ENCODE measurements around the gene SEPHS1.
A peak's percentile ranks its signal among the peaks of the same experiment; 100 is the strongest.
"Not testable (repeated sequence)": the region's sequence is repeated elsewhere in the genome, so short reads cannot be mapped to it uniquely, and the experiment has no call there.

SEPHS1 gene

DNA sequence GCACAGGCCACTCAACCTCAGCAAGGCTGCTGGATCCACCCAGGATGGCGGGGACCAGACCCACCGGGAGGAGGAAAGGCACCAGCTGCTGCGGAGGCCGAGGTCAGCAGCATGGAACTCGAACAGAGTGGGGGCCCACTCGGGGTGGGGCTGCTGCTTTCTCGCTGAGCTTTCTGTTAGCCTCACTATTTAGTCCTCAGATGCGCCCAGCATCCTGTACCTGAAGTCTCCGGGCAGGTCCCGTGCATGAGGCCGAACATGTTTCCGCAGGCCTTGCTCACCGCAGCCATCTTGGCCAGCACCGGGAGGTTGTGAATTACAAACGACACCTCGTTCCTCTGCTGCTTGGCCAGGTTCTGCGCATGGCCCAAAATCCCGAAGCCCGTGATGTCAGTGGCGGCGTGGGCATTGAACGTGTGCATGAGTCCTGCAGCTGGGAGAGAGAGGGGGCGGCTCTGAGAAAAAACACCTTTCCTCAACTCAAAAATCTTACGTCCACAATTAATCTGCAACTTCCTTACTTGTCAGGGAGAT, 25.4 kb downstream of the SEPHS1 start:
- no peak for DNase-seq

DNA sequence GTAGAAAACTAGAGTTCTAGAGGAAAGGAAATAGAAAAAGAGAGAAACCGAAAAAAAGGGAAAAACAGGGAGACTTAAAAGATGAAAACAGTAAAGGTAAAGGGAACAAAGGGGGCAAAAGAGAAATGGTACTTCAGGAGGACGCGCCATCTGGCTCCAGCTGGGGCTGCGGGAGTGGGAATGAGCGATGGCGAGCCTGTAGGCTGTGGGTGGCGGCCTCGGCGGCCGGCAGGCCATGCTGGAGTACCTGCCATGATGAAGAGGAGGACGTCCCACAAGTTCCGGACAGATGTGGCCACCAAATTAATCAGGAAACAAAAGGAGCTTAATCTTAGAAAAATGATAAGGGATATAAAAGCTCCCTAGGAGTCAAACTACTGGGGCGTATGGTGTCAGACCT, 26.5 kb downstream of the SEPHS1 start:
- DNase-seq: no peak

DNA sequence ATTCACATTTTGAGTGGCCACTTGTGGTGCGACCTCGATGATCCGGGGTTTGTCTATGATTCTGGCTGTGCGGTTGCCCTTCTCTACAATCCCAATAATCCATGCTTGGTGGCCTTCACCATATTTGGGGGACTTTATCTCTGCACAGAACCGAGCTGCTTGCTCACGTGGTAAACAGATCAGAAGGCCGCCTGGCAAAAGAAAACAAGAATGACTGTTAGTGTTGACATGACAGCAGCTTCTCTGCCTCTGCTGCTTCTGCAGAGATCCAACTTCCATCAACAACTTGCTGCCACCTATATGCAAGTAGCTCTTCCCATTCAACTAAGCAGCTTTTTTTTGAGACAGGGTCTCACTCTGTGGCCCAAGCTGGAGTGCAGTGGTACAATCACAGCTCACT, 28.9 kb downstream of the SEPHS1 start:
- no peak for DNase-seq

DNA sequence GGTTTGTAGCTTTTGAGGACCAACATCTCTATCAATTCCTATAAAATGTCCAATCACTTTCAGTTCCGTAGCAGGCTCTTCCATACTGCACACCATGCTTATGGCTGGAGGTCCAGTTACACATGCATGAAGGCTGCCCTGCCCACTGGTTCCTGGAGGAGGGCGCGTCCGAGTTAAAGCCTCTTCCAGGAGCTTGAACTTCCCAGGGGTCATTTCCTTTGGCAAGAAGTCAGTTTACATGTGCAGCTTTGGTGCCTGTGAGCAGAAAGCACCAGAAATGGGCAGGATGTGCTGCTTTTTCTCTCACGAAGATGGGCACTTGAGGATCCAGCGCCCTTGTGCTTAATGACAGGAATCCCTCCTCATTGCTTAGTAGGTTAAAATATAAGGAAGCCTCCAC, 30.6 kb downstream of the SEPHS1 start:
- peak; percentile 15 for DNase-seq

DNA sequence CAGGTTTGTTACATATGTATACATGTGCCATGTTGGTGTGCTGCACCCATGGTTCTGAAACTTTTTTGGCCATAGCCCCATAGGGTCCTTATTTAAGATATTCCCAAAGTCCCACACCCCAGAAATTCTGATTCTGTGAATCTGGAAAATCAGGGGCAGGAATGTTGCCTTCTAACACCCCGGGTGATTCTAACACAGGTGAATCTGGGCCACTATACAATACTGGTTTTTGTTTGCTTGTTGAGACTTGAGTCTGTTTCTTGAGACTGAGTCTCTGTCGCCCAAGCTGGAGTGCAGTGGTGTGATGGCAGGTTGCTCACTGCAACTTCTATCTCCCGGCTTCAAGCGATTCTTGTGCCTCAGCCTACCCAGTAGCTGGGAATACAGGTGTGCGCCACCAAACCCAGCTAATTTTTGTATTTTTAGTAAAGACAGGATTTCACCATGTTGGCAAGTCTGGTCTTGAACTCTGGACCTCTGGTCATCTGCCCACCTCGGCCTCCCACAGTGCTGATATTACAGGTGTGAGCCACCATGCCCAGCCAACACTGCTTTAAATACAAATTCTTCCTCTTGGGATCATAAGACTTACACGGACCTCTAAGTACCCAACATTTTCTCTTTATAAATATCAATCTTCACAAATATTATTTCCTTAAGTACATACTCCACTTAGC, 31.3 kb downstream of the SEPHS1 start:
- no peak for DNase-seq

DNA sequence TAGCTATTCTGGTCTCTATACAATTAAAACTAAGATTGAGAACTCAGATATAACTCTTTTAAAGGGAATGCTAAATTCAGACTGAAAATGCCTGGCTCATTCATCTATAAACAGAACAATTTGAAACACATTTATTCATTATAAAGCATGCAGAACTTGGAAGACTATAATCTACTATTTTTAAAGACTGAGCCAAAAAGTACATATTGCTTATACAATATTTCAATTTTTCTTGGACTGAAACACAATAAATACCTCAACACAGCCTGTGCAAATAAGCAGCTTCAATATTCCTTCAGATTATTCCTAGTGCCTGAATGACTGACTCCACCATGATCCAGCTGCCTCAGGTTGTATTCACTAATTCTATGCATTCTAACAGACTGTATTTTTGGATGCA, 32.7 kb downstream of the SEPHS1 start:
- DNase-seq: no peak

DNA sequence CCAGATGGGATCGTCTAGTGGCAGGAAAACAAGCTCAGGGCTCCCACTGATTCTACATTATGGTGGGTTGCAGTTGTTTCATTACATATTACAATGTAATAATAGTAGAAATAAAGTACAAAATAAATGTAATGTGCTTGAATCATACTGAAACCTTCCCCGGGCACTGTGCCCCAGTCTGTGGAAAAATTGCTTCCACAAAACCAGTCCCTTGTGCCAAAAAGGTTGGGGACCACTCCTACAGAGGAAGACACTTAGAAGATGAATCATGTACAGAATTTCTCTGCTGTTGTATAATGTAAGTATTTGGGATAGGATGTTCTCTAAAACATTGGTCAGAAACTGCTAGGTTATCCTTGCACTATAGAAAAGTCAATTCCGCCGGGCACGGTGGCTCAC, 36.9 kb downstream of the SEPHS1 start:
- DNase-seq: no peak

DNA sequence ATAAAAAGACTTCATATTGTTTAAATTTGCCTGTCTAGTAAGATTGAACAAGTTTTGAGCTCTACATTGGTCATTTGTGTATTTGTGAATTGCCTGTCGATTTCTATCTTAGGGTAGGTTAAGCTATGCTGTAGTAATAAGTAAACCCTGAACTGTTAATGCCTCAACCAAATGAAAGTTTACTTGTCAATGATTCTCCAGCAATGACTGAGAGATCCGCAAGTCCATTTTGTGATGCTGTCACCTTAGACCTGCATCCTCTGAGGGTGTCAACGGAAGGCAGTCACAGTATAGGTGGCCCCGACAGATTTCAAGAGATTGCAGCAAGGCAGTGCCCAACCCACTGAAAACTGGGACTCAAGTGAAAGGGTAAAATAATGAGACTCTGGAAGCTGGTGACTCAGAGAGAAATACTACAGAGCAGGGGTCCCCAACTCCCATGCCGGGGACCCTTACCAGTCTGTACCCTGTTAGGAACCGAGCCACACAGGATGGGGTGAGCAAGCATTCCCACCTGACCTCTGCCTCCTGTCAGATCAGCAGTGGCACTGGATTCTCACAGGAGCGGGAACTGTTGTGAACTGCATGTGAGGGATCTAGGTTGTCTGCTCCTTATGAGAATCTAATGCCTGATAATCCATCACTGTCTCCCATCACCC, 37.4 kb downstream of the SEPHS1 start:
- DNase-seq: no peak

DNA sequence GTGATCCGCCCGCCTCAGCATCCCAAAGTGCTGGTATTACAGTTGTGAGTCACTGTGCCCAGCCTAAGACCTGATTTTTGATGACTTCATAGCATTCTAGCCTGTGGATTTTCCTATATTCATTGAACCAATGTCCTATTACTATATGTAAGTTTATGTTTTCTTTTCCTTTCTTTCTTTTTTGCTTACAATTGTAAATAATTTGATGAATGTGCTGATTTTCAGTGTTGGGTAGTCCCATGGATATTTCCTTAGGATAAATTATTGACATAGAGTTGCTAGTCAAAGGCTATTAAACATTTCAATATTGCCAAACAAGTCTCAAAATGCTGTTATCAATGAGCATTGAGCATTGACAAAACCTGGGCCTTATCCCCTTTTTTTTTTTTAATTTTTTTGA, 38.3 kb downstream of the SEPHS1 start:
- no peak for DNase-seq

DNA sequence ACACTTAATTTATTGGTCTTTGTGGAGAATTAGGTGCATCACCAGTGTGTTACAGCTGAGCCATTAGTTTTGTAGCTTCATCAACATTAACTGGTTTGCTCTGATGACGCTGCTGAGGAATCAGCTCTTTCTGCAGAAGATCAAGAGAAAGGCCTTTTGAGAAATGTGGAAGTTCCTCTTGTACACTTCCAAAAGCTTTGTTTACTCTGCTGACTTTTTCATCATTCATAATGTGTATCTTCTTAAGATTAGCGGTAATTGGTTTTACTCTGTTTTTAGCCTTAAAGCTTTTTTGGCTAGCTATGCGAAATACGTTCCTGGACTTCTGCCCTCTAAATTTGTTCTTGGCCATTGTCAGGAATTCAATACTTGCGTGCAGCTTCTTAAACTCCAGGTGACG, 40.0 kb downstream of the SEPHS1 start:
- no peak for DNase-seq

DNA sequence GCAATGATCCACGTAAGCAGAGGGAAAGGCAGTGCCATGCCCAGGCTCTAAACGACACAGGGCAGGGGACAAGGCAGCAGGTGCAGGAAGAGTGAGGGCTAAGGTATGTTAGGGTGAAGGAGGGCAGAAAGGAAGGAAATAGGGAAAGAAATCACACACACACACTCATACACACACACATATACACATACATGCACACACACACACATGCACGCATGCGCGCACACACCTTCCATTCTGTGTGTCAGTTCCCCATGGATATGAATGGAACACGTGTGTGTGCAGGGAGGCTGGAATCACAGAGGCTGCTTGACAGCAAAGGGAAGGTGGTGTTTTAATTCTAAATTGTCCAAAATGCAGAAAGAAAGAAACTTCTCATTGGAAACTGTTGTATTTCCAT, 42.0 kb downstream of the SEPHS1 start:
- no peak for DNase-seq

DNA sequence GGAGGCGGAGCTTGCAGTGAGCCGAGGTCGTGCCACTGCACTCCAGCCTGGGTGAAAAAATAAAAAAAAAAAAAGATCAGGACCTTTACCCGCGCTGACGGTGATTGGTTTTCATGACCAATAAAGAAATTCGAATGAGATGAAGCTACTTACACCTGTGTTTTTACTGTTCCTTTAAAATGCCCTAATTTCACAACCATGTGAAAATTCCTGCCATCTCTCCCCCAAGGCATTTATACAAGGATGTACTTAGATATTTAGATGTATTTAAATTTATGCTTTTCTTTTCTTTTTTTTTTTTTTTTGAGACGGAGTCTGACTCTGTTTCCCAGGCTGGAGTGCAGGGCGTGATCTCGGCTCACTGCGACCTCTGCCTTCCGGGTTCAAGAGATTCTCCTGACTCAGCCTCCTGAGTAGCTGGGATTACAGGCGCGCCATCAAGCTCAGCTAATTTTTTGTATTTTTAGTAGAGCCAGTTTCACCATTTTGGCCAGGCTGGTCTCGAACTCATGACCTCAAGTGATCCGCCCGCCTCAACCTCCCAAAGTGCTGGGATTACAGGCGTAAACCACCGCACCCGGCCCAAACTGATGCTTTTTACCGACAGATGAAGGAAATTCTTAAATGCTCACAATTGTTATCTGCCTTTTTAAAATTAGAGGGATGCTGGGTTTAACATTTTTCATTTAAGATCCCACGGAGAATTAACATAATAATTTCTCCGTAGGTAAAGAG, 45.1 kb downstream of the SEPHS1 start:
- DNase-seq: peak; percentile 56

DNA sequence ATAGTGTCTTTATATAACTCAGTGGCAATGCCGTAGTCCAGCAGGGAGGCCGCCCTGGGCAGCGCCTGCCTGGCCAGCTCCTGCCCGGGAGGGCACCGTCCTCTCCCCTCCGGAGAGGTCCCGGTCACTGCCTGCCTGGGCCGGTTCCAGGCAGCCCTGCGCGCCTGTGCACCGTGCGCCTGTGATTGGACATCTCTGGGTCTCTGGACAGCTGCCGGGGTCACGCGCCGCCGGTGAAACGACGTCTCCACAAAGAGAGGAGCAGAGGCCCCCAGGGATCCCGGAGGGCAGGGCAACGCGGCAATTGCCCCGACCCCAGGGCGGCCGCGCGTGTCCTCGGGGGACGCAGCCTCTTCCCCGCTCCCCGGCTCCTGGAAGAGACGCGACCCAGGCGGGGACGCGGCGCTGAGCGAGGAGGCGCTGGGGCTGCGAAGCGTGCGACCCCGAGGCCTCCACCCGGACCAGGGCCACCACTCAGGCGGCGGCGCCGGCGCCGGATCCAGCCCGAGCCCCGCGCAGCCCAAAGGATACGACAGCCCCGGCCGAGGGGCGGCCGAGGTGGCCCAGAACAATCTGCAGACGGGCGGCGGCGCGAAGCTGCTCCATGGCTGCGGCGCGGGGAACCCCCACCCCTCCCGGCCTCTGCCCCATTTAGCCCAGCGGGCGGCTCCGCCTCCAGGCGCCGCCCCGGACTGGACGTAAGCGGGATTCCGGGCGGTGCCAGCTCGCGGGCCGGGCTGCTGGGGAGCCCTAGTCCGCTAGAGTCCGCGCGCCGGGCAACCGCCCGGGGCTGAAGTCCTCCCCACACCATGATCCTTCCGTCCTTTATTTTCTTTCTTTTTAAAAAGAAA, 48.4 kb downstream of the SEPHS1 start, which contains the start of gene PHYH:
Gene PHYH (minus strand): TSS at position 628 of the 851 bp plus-strand sequence. CDS start 22 bp downstream, at position 606.
- DNase-seq: peak; percentile 97

DNA sequence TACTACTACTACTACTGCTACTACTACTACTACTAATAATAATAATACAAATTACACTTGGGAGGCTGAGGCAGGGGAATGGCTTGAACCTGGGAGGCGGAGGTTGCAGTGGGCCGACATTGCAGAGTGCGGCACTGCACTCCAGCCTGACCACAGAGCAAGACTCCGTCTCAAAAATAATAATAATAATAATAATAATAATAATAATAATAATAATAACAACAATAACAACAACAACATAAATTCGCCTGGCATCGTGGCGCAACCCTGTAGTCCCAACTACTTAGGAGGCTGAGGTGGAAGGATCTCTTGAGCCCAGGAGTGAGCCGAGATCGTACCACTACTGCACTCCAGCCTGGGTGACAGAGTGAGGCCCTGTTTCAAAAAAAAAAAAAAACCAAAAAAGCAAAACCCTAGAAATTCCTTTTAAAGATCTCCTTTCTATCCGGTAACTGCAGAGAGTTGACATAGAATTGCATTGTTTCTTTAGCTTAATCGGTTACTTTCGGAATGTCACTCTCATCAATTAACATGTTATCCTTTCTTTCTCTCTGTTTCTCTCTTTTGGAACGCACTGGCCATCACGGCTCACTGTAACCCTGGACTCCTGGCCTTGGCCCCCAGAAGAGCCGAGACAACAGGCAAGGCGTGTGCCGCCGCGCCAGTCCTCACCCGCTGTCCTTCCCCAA, 49.2 kb downstream of the SEPHS1 start:
- no peak for DNase-seq

DNA sequence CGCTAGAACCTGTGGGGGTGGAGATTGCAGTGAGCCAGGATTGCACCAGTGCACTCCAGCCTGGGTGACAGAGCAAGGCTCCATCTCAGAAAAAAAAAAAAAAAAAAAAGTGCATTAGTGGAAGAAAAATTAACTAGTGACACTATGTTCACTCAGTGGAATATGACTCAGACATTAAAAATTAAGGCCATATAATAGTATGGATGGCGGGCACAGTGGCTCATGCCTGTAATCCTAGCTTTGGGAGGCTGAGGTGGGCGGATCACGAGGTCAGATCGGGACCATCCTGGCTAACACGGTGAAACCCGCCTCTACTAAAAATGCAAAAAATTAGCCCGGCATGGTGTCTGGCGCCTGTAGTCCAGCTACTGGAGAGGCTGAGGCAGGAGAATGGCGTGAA, 51.6 kb downstream of the SEPHS1 start:
- no peak for DNase-seq

DNA sequence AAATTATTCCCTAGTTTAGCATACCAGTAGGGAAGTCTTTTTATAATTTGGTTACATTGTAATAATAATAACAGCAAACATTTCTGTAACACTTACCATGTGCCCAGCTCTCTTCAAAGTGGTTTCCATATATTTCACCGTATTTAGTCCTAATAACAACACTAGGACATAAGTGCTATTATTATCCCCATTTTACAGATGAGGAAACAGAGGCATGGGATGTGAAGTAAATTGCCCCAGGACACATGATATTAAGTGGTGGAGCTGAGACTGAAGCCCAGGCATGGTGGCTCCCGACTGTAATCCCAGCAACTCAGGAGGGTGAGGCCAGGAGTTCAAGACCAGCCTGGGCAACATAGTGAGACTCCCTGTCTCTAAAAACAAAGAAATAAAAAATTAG, 53.3 kb downstream of the SEPHS1 start:
- DNase-seq: no peak

DNA sequence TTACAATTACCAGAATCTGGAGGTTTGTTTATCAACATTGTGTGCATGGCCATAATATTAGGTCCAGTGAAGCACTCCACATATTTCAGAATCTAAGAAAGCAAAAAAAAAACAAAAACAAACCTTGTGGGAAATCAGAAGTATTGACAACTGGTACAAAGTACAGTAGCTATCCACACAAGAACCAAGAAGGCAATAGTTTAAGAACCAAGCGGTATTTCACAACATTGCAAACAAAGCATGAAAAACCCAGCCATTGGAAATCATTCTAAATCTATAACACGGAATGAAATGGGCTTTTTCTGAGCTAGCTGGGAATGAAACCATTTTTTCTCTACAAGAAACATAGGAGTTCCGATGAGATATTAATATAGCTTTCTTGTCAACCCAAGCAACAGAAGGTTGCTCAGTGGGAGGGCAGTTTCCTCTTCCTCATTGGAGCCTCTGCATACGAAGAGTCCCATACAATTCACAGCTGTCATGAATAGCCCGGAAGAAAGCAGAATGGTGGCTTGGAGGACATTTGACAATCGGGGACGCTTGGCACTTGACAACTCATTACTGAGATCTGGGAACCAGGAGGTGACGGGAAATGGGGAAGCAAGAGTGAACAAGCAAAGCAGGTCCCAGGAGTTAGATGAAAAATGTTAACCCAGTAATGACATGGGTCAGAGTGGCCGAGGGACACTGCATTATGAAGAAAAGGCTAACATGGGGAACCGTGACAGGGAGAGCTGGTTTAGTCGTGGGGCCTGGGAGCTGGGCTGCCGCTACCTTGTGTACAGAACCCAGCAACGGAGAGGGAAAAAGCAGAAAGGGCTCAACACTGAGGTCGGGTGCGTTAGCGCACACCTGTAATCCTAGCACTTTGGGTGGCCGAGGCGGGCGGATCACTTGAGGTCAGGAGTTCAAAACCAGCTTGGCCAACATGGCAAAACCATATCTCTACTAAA, 56.0 kb downstream of the SEPHS1 start:
- DNase-seq: no peak

DNA sequence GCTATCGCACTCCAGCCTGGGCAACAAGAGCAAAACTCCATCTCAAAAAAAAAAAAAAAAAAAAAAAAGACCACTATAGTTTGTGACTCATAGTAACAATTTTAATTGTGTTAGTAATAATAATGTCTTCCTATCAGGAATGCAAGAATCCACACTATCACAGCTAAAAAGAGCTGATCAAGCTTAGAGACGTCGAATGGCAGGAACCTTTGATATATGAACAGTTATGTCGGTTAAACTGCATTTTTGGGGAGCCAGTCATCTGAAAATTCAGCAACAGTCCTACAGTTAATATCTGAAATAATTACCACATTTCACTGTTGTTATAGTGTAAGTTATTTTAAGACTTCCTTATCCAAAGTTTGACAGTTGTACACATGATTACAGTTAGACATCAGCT, 57.0 kb downstream of the SEPHS1 start:
- no peak for DNase-seq

DNA sequence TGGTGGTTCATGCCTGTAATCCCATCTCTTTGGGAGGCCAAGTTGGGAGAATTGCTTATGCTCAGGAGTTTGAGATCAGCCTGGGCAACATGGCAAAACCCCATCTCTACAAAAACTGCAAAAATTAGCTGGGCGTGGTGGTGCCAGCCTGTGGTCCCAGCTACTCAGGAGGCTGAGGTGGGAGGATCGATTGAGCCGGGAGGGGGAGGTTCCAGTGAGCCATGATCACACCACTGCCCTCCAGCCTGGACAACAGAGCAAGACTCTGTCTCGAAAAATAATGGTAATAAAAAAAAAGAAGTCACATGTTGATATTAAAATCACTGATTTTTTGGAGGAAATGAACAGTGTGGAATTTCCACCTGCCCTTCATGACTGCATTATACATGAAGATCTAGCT, 64.0 kb downstream of the SEPHS1 start:
- no peak for DNase-seq

DNA sequence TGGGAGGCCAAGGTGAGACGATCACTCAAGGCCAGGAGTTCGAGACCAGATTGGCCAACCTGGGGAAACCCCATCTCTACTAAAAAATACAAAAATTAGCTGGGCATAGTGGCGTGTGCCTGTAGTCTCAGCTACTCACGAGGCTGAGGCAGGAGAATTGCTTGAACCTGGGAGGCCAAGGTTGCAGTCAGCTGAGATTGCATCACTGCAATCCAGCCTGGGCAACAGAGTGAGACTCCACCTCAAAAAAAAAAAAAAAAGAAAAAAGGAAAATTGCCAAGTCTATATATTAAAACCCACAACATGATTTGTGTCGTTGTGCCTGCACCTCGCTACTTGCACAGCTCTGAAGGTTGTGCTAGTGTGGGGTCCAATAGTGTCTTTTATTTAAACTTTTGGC, 65.7 kb downstream of the SEPHS1 start:
- DNase-seq: not testable (repeated sequence)

DNA sequence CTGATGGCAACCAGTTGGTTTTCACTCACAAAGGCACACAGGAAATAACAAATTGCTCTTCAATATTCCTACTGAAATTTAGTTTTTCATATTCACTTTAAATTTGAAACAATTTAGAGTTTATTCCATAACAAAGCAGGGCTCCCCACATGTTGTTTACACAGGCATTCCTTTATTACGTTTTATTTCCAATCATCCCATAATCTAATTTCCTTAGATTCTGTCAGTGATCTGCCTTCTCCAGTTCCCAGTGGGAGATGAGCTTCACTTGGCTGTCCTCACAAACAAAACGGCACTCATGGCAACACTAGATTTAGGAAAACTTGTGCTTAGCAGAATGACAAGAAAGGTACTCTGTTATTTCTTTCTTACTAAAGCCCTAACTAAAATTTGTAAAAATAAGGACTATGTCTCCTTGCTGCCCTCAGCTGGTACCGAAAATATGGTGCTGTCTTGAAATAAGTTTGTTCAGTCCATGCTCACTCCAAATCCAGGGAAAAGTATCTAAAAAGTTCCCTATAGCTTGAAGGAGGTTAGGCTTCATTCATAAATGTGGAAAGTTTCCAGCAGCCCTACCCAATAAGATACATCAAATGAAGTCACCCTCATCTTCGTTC, 71.2 kb downstream of the SEPHS1 start:
- DNase-seq: no peak
